ENCODE results near the gene NBEA.

Gene NBEA

DNA sequence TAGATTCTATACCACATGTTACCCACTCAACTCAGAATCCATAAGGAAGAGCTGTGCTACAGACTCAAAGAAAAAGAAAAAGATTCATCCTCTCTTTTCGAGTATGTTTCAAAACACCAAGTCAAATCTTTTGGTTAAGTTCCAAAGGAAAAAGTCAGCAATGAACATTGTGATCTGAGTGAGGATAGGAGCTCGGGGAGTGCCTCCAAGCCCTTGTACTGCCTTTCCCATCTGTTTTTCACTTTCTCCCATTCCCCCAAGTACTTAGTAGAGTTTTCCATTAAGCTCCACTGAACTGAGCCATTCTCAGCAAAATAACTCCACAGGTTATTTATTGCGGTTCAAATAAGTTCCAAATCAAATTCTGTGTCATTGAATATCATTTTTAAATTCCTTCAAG, 582.1 kb downstream of the NBEA start:
- ATAC-seq, result no peak

DNA sequence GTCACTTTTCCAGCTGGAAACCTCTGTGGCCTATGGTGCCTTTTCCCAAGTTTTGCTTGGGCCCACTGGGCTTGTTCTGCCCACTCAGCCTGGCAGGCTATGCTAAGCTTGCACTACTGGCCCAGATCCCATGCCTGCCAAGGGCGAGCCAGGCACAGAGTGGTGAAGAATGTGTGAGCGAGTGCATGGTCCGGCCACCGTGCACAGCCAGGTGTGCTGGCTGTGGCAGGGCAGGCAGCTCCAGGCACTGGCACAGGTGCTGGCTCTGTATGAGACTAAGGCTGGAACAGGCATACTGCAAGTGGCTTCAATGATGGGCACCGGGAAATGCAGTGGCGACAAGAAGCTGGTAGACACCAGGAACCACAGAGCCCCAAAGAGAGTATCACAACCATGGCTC, 584.5 kb downstream of the NBEA start:
- ATAC-seq, result no peak

DNA sequence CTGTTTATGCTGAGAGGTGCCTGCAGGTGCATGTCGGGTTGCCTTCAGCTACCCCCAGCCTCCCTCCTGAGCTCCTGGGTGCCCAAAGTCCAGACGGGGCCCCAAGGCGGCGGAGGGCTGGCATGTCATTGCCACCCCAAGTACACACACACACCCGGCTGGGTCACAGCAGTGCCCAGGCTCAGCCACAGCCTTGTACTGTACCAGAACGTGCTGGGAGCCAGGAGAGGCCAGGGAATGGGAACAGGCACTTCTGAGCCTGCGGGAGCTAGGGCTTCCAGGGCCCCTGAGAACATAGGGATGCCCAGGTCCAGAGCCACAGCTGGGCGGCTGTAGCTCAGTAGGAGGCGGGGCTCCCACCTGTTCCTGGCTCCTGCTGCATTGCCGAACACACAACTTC, 585.4 kb downstream of the NBEA start:
- ATAC-seq, result no peak

DNA sequence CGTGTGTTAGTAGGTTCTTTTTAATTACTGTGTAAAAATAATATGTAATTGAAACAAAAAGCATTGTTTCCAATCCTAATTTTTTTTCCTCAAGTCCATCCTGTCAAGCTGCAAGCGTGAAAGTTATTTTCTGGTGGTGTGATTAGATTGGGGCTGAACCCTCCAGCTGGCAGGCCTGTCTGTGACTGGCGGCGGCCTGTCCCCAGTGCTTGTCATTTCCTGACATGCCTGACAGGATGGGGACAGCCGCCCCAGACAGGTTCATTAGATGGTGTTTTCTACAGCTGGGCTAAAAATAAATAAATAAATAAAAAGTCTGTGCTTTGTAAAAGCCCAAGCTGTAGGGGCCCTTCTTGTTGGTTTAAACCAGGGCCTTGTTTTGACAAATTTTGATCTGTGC, 588.1 kb downstream of the NBEA start:
- no peak for ATAC-seq

DNA sequence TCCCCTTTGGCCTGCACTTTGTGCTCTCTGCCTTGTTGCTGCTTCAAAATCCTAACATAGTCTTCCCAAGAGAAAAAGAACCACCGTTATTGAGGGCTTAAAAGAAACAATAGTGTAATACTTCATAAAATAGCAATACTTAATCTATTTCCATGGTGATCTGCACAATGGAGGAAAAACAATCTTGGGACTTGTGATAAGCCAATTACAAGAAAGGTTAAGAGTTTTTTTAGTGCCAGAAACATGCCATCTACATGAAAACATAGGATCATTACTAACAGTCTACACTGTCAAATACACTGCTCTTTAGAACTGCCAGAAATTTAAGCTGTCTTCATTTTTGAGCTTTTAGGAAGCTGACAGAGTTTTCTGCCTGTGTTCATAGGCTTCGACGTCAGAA, 588.5 kb downstream of the NBEA start:
- no peak for ATAC-seq

DNA sequence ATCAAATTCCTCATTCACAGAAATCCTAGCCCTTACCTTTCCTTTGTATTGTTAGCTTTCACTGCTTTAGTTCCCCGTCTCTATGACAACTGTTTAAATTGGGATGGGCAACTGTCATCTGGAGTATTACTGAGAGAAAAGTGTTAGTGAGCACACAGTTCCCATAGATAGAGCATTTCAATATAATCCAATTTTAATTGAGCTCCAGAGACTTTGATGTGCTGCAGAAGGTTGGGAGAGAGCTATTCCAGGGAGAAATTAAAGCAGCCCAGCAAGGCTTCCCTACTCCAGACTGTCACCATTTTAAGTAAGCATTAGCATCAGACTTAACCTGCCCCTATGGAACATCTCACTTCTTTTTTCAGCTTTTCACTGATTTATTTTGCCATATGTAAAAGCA, 589.5 kb downstream of the NBEA start:
- no peak for ATAC-seq

DNA sequence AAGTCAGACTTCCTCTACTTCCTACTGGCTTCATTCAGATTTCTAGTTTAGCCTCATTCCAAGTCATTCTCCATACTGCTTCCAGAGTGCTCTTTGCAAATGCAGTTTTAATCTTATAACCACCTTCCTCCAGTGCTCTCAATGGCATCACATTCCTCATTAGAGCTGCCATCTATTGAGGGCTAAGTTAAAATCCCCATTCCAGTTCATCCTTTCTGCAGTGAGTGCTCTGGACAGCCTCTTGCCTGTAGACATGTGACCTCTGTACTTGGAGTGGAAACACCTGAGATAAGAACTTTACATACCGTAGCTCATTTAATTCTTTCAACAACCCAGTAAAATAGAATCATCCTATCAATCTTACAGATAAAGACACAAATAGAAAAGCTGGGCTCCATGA, 592.3 kb downstream of the NBEA start:
- ATAC-seq, result no peak

DNA sequence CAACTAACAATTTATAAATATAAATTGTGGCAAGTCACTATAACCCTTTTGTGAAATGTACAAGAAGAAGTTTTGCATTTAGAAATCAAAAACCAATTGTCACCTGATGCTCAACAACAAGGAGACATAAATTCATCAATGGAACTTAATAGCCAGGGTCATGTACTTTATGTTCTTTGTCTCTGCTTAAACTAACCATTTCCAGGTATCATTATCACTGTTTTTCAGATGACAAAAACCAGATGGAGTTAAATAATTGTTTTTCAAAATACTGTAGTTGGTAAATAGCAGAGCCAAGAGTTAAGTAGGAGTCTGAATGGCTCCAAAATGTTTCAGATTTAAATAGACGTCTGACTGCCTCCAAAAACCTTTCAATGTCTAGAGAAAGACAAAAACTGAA, 606.7 kb downstream of the NBEA start:
- no peak for ATAC-seq

DNA sequence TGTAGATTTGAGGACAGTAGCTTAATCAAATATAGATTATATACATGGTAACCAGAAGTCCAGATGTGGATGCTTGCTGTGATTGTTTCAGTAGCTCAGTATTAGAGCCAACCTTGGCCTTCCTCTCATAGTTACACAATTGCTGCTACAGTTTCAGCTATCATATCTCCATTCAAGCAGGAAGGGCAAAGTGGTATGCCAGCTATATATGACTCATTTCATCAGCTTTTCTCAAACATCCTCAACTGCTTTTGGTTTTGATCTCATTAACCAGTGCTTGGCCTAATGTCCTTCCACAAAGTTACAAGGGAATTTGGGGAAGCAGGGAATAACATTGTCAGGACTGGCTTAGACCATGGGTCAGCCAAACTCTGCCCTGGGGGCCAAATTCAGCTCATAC, 607.4 kb downstream of the NBEA start:
- no peak for ATAC-seq

DNA sequence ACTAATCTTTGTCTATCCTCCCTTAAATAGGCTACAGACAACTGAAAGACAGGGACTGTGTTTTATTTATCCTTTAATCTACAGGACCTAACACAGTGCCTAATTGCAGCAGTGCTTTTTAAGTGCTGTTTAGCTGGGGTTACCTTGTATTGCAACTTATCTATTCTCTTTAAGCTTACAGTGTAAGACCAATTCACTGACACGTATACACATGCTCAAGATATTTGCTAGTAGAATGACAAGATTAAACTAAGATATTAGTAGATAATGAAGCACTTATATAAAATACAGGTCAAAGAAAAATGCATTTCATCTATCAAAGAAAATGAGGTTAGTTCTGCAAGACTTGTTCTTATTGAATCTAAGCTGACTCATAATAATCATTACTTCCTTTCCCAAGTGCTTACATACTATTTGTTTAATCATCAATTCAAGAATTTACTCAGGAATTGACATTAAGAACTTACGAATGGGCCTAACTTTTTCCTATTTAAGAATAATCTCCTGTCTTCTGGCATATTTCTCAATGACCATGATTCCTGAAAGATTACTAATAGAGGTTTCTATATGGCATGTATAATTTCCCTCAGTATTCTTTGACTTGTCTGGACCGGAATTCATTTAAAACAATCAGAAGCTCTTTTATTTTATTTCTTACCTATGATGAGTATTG, 610.2 kb downstream of the NBEA start:
- no peak for ATAC-seq

DNA sequence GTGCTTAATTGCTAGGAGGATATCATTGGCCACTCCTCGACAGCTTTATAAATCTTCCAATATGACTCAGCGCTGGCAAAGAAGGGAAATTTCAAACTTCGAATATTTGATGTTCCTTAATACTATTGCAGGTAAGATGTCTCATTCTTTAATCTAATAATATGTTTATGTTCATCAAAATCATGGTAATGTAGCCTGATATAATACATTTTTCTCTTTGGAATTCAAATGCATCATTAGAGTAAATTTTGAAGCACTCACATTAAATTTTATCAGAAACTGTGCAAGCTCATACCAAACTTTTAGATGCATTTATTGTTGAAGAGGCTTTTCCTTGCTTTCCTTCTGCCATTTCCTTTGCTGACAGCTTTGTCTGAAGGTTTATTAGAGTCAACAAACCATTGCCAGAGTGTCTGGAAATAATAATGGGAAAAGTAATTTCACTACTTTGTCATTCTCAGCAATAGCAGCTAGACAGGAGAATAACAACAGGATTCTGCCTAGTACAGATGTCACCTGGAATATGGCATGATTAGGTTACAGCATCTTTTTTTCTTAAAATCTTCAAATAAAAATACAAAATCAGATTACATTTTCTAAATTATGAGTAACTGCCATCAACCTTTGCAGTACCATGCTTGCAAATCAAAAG, 613.0 kb downstream of the NBEA start:
- no peak for ATAC-seq

DNA sequence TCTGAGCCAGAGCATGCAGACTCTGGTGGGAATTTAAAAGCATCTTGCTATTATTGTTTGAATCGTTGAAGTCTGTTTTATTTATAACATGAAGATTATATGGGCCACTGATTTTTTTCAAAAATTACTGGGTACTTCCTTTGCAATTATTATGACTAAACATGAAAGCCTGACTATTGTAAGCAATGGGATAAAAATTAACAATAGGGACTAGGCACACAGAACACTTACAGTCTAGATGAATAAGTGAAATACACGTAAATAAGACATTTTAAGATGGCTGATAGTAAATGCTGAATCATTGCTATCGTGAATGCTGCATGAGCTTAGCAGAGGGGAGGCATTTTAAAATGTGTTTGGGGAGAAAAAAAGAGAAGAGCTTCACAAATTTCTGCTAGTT, 615.4 kb downstream of the NBEA start:
- ATAC-seq, result no peak

DNA sequence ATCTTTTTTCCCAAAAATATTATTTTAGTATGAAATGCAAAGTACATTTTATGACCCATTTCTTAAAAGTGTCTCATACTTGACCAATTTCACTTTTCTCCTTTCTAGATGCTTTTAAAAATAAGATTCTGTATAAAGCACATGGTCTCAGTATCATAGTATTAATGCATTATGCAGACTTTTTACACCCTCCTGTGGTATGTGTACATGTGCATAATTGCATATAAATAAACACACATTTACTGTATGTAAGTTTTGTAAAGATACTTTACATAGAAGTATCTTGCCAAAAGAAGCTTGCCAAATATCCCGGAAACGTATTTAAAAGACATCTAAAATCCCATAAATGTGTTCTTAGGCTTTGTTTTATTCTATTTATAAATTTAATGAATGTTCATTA, 619.5 kb downstream of the NBEA start:
- no peak for ATAC-seq

DNA sequence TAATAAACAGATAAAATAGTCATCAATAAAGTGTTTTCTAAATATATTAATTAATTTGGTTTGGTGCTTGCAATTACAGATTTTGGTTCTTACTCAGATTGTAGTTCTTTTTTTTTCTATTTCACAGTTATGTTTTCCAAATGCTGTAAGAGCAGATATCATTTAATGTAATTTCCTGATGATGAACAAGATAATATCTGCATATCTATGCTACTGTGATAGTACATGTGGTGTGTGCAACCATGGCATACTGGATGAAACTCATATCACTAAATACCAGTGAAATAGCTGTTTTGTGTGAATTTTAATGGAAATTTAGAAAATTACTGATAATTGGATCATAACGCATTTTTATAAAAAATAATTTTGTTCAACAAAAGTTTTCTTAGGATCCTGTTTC, 623.2 kb downstream of the NBEA start:
- ATAC-seq, result no peak

DNA sequence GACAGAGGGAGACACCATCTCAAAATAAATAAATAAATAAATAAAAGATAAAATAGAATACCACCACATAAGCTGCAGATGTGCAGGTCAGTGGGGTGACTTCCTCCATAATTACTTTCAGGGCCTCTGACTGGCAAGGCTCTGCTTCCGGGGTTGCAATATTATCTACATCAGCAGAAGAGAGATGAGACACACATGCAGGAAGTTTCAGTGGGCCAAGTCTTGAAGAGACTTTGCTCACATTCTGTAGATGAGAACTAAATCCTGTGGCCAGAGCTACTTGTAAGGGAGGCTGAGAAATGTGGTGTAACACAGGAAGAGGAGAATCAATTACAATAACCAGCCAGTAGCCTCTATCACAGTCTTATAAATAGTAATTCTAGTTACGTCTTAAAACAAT, 624.3 kb downstream of the NBEA start:
- ATAC-seq, result no peak

DNA sequence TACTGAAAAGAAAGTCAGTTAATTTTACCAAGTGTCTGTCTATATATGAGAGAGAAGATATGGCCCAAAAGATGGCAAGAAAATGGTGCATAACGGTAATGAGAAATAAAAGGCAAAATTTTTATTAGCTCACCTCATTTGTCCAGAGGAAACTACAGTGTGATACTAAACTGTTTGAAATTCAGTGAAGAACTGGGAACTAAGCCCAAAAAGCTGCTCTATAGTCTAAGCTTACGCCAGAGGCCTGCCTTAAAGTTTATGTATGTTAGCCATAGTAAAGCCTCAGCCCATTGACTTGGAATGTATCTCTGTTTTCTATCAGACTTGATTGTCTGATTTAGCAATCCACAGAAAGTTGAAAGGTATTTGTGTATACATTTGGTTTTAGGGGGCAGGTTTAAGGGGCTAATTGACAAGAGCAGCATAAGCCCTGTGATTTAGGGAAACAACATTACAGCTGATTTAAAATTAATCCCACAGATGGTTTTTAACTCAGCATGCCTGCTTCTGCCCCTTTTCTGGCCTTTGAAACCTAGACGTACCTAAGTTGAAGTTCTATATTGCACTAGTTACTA, 625.4 kb downstream of the NBEA start:
- ATAC-seq, result no peak

DNA sequence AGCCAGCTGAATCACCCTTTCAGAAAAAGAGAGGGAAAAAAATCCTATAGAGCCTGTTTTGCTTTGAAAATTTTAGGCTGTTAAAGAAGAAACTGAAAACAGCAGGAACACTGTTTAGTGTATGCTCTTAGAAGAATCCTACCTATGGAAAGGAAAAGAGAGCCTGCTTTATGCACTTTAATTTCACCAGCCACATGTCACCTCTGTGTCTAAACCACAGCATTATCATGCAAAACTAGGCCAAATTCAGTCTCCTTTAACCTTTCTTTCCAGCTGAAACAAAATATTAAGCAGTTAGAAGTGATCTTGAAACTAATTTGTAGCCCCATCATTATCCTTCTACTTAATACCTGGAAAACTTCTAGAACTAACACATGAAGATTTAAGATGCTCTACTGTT, 631.6 kb downstream of the NBEA start:
- ATAC-seq, result no peak

DNA sequence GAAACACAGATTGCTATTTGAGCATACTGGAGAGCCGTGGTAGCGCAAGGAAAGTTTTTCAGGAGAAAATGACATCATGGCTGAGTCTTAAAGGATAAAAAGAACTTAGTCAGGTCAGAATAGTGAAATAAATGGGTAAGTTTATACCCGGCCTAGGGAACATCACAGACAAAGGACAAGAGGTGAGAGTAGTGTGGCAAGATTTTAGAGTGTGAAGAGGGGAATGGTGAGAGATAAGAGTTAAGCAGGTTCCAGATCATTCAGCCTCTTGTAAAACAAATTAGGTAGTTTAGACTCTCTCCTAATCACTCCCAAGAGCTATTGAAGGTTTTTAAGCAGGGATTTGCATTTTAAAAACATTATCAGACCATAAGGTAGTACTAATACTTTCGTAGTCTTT, 650.4 kb downstream of the NBEA start:
- ATAC-seq, result no peak

DNA sequence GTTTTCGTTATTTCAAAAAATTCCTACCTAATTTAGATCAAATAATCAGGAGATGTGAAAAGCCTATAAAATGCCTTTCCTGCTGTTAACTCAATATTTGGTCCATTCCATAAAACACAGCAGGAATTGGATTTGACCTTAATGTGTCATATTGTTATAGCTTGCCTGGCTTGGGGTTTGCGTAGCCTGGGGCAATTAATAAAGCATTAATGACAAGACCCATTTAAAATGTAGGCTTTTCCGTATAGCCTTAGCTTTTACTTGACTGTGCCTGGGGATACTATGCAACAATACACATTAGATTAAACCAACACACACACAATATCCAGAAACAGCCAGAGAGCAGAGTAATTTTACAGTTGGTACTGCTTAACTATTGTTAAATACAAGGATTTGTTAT, 651.6 kb downstream of the NBEA start:
- no peak for ATAC-seq

DNA sequence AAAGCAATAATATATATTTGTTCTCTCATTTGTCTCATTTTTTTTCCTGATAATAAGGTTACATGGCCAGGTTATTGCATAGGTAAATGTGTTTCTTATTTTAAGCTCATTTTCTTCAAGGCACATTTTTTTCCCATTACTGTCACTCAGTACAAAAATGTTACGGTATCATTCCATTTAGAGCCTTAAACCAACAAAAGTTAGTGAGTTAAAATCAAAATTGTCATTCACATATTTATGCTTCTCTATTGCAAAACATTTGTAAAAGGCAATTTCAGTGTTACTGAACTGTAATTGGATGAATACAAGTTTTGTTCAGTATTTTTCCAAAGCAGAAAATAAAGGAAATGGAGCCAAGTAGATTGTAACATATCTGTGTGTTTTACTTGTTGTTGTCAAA, 652.0 kb downstream of the NBEA start:
- ATAC-seq, result no peak

DNA sequence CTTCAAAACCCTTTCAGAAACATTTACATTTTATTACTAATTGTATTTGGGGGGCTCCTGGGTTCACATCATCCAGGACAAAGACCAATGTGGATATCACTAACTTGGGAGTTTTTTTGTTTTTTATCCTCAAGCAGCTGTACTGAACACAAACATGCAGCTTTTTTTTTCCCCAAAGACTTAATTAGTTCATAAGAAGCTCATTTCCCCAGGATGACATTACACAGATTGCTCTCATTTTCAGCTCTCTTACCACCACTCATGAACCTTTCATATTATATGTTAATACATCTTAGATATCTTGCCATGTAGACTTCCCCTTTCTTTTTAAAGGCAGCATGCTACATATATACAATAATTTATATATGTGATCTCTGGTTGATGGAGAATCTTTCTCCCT, 653.1 kb downstream of the NBEA start:
- no peak for ATAC-seq

DNA sequence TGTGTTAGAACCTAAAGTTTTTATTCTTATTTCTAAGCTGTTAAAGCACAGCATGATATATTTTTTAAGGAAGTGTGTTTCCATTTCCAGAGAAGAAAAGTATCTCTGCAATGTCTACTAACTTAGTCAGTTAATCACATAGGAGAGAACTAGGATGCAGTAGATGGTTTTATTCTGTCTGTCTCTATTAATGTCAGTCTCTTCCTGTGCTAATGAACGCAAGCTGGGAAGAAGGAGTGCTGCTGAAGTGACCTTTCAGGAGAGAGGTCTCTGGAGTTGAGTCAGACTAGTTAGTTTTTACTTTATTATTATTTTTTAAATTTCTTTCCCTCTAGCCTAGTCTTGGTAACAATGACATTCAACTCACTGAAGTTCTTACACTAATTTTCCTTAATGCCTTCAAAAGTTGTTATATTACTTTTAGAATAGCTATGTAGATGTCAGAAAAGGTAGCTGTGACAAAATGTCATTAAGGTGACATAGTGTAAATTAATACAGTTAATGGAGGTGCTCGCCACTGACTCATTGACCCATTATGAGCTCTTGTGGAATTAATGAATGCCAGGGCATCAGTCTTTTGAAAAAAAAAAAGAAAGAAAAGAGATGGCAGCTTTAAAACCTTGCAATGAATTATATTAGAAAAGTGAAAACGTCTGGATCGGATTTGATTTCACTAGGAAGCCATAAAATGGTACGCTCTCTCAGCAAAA, 654.4 kb downstream of the NBEA start:
- no peak for ATAC-seq

DNA sequence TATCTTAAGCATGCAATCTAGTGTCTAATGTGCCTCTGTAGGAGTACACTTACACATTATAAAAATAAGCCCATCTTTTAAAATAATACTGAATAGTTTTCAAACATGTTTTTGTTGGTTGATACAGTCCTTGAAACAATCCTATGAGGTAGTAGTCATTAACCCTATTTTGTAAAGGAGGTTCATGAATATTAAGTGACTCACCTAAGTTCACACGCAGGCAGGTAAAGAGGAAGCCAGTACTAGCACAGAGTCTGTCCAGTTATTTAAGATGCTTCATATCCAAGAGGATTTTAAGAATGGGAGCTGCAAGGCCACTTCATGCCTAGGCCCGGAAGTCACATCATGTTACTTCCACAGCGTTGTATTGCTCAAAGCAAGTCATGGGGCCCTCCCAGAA, 655.4 kb downstream of the NBEA start:
- ATAC-seq, result no peak

DNA sequence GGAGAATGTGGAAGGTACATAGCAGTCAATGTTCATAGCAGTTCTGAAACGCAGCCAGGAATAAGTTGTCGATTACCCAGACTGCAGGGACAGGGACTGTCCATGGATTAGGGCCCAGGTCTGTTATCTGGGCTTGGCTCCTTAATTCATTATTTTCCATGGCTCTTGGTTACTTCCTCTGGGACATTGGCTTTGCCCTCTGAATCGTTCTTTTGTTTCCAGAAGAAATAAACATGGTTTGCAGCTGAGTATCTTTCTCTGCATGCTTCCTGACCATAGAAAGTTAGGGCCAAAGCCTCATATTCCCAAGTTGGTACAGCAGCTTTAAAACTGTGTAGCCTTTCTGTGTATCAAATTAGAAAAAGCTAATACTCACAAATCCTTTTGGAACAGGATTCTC, 656.2 kb downstream of the NBEA start:
- no peak for ATAC-seq

All from activated CD4-positive, CD25-positive, alpha-beta regulatory T cell treated with anti-CD3 and anti-CD28 coated beads, Interleukin-2, amount 50 U/mL, for 24 hours (primary cell).